ENCODE measurements around the gene KRT75.
A peak's percentile ranks its signal among the peaks of the same experiment; 100 is the strongest.

Gene KRT75

GRCh38 chr12:52436000-52436827 lies 2.0 kb upstream of the KRT75 start:
- DNase-seq, result no peak
- peaks cover 0 to 4% of the 10 kb centered on the region in 2 donors for H3K4me1 Mint-ChIP-seq (ENCODE audit: low read depth in 2 of 2)
- no peak overlapping the region for H3K27ac Mint-ChIP-seq
- no peak overlapping the region for H3K4me3 Mint-ChIP-seq
- no peak for ATAC-seq (replicated peaks)
- H3K9me3 Mint-ChIP-seq, result no peaks in the 10 kb centered on the region
- H3K27me3 Mint-ChIP-seq, result peaks cover 49 to 90% of the 10 kb centered on the region in 2 donors
- no peaks in the 10 kb centered on the region for H3K36me3 Mint-ChIP-seq (ENCODE audit: insufficient read depth)

- Mint-ChIP-seq H3K36me3 (ENCODE audit: insufficient read depth) (no peaks in the 10 kb centered on the region), H3K27ac (no peak overlapping the region), H3K9me3 (no peaks in the 10 kb centered on the region), H3K4me1 (ENCODE audit: low read depth in 2 of 2) (peaks cover 0 to 4% of the 10 kb centered on the region in 2 donors), H3K27me3 (peaks cover 51 to 90% of the 10 kb centered on the region in 2 donors), H3K4me3 (no peak overlapping the region)
- DNase-seq (no peak), ATAC-seq (replicated peaks) (no peak)
Observed at GRCh38 chr12:52435659-52435999, 1.5 kb upstream of the KRT75 start.

GRCh38 chr12:52434760-52435530 lies 774 bp upstream of the KRT75 start:
- H3K27ac Mint-ChIP-seq, result no peak overlapping the region
- DNase-seq, result no peak
- no peaks in the 10 kb centered on the region for H3K9me3 Mint-ChIP-seq
- peaks cover 55 to 90% of the 10 kb centered on the region in 2 donors for H3K27me3 Mint-ChIP-seq
- ATAC-seq (replicated peaks), result no peak
- no peak overlapping the region for H3K4me3 Mint-ChIP-seq
- H3K36me3 Mint-ChIP-seq (ENCODE audit: insufficient read depth), result no peaks in the 10 kb centered on the region
- H3K4me1 Mint-ChIP-seq (ENCODE audit: low read depth in 2 of 2), result peaks cover 0 to 4% of the 10 kb centered on the region in 2 donors

- Mint-ChIP-seq H3K27me3 (peaks cover 61 to 89% of the 10 kb centered on the region in 2 donors), H3K4me3 (no peak overlapping the region), H3K36me3 (ENCODE audit: insufficient read depth) (no peaks in the 10 kb centered on the region), H3K27ac (no peak overlapping the region), H3K4me1 (ENCODE audit: low read depth in 2 of 2) (peaks cover 0 to 4% of the 10 kb centered on the region in 2 donors), H3K9me3 (no peaks in the 10 kb centered on the region)
- no peak for DNase-seq
- ATAC-seq (replicated peaks), result no peak
Observed at GRCh38 chr12:52433501-52434080, 580 bp downstream of the KRT75 start.

- H3K27ac Mint-ChIP-seq, result no peak overlapping the region
Observed at GRCh38 chr12:52432559-52433207, 1.5 kb downstream of the KRT75 start.

GRCh38 chr12:52428121-52428520 lies 6.0 kb downstream of the KRT75 start:
- H3K4me1 Mint-ChIP-seq (ENCODE audit: low read depth in 2 of 2), result no peaks in the 10 kb centered on the region

More at GRCh38 chr12:52432559-52433207, 1.5 kb downstream of the KRT75 start:
- Mint-ChIP-seq H3K36me3 (ENCODE audit: insufficient read depth) (no peaks in the 10 kb centered on the region), H3K27me3 (peaks cover 64 to 90% of the 10 kb centered on the region in 2 donors), H3K9me3 (no peaks in the 10 kb centered on the region), H3K4me1 (ENCODE audit: low read depth in 2 of 2) (peaks cover 0 to 4% of the 10 kb centered on the region in 2 donors), H3K4me3 (no peak overlapping the region)
- no peak for ATAC-seq (replicated peaks)
- DNase-seq, result no peak

GRCh38 chr12:52427083-52427482 lies 7.1 kb downstream of the KRT75 start:
- Mint-ChIP-seq H3K27me3 (peaks cover 51 to 74% of the 10 kb centered on the region in 2 donors), H3K4me3 (no peak overlapping the region), H3K36me3 (ENCODE audit: insufficient read depth) (no peaks in the 10 kb centered on the region), H3K4me1 (ENCODE audit: low read depth in 2 of 2) (no peaks in the 10 kb centered on the region), H3K9me3 (no peaks in the 10 kb centered on the region), H3K27ac (no peak overlapping the region)
- DNase-seq (no peak), ATAC-seq (replicated peaks) (no peak)

More at GRCh38 chr12:52428121-52428520, 6.0 kb downstream of the KRT75 start:
- Mint-ChIP-seq H3K27ac (no peak overlapping the region), H3K36me3 (ENCODE audit: insufficient read depth) (no peaks in the 10 kb centered on the region), H3K9me3 (no peaks in the 10 kb centered on the region), H3K4me3 (no peak overlapping the region), H3K27me3 (peaks cover 51 to 74% of the 10 kb centered on the region in 2 donors)
- ATAC-seq (replicated peaks) (no peak), DNase-seq (no peak)

GRCh38 chr12:52426034-52426433 lies 8.1 kb downstream of the KRT75 start:
- Mint-ChIP-seq H3K27me3 (peaks cover 46 to 74% of the 10 kb centered on the region in 2 donors), H3K9me3 (no peaks in the 10 kb centered on the region), H3K4me3 (no peak overlapping the region), H3K36me3 (ENCODE audit: insufficient read depth) (peaks cover 3% of the 10 kb centered on the region), H3K4me1 (ENCODE audit: low read depth in 2 of 2) (no peaks in the 10 kb centered on the region), H3K27ac (no peak overlapping the region)
- DNase-seq, result no peak
- ATAC-seq (replicated peaks), result no peak

- H3K4me1 Mint-ChIP-seq (ENCODE audit: low read depth in 2 of 2), result no peaks in the 10 kb centered on the region
- H3K27ac Mint-ChIP-seq, result no peak overlapping the region
- H3K36me3 Mint-ChIP-seq (ENCODE audit: insufficient read depth), result peaks cover 3% of the 10 kb centered on the region
- H3K9me3 Mint-ChIP-seq, result no peaks in the 10 kb centered on the region
- DNase-seq, result no peak
- H3K4me3 Mint-ChIP-seq, result no peak overlapping the region
- ATAC-seq (replicated peaks), result no peak
- H3K27me3 Mint-ChIP-seq, result peaks cover 40 to 68% of the 10 kb centered on the region in 2 donors
Observed at GRCh38 chr12:52425466-52425865, 8.7 kb downstream of the KRT75 start.

GRCh38 chr12:52423661-52424500 lies 10.3 kb downstream of the KRT75 start:
- no peaks in the 10 kb centered on the region for H3K9me3 Mint-ChIP-seq
- DNase-seq, result no peak
- H3K4me3 Mint-ChIP-seq, result no peak overlapping the region
- H3K27me3 Mint-ChIP-seq, result peaks cover 29 to 64% of the 10 kb centered on the region in 2 donors
- H3K27ac Mint-ChIP-seq, result peak overlapping the region; percentile 74 to 79
- H3K36me3 Mint-ChIP-seq (ENCODE audit: insufficient read depth), result peaks cover 3% of the 10 kb centered on the region
- ATAC-seq (replicated peaks), result no peak
- H3K4me1 Mint-ChIP-seq (ENCODE audit: low read depth in 2 of 2), result peaks cover 0 to 7% of the 10 kb centered on the region in 2 donors

- DNase-seq (no peak), ATAC-seq (replicated peaks) (no peak)
- no peaks in the 10 kb centered on the region for H3K9me3 Mint-ChIP-seq
- H3K4me3 Mint-ChIP-seq, result no peak overlapping the region
- peaks cover 23 to 57% of the 10 kb centered on the region in 2 donors for H3K27me3 Mint-ChIP-seq
- H3K4me1 Mint-ChIP-seq (ENCODE audit: low read depth in 2 of 2), result peaks cover 0 to 7% of the 10 kb centered on the region in 2 donors
- H3K36me3 Mint-ChIP-seq (ENCODE audit: insufficient read depth), result peaks cover 3% of the 10 kb centered on the region
- peak overlapping the region; percentile 74 to 79 for H3K27ac Mint-ChIP-seq
Observed at GRCh38 chr12:52423035-52423434, 11.1 kb downstream of the KRT75 start.

GRCh38 chr12:52419656-52420055 lies 14.5 kb downstream of the KRT75 start:
- Mint-ChIP-seq H3K27ac (peak overlapping the region in 1 of 2 donors; percentile 10), H3K9me3 (no peaks in the 10 kb centered on the region), H3K4me1 (ENCODE audit: low read depth in 2 of 2) (peaks cover 0 to 7% of the 10 kb centered on the region in 2 donors), H3K4me3 (no peak overlapping the region), H3K36me3 (ENCODE audit: insufficient read depth) (peaks cover 3% of the 10 kb centered on the region), H3K27me3 (peaks cover 33 to 61% of the 10 kb centered on the region in 2 donors)
- ATAC-seq (replicated peaks) (no peak), DNase-seq (no peak)

Measured in effector memory CD8-positive, alpha-beta T cell (primary cell).